Stimulated activated CD4-positive, alpha-beta T cell treated with anti-CD3 and anti-CD28 coated beads, Interleukin-1b, Interleukin-23, amount 100 ng/mL, for 1 hour (primary cell): ENCODE results near the gene PTPRN2.
"Not testable (repeated sequence)": the region's sequence is repeated elsewhere in the genome, so short reads cannot be mapped to it uniquely, and the experiment has no call there.

Source experiments
- DNase-seq, 2 donors: peaks; one replicate each; pipeline ENCODE4 v3.0.0-alpha.2; 2020; ENCODE audit warnings: low read depth in 2 of 2

PTPRN2 gene

DNA sequence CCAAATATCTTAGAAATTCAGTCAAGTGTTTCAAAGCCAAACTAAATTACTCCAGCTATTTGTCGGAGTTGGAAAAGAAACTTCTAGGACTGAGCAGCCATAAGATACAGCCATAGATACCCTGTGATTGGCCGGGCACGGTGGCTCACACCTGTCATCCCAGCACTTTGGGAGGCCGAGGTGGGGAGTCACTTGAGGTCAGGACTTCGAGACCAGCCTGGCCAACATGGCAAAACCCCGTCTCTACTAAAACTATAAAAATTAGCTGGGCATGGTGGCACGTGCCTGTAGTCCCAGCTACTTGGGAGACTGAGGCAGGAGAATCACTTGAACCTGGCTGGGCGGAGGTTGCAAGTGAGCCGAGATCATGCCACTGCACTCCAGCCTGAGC is 607.3 kb downstream of the PTPRN2 start:
- DNase-seq = not testable (repeated sequence)

DNA sequence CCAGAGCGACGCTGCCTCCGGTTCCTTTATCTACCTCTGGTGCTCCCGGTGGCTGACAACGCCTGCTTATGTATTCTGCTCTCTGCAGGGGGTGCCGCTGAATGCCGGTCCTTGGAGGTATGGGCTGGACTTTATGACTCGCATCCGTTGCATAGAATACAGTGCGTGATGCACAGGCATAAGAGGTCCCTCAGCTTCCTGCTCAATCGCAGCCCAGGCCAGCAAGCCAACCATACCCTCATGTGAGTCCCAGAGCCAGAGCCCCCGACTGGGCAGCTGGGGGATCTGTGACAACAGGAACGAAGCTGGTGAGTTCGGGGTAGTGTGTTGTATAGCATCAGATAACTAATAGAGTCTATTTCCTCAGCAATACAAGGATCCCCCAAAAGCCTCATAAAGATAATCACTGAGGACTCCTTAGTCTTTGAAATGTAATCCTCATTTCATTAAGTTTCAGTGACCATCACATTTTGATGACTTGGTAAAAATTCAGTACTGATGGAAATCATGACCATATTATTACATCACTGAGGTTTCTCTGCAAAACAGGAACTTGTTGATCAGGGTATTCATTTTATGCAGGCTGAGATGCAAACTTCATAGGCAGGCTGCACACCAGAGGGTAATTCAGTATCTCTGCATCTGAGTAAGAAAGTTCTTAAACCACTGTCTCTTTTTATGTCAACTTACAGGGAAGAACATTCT is 607.8 kb downstream of the PTPRN2 start:
- DNase-seq = no peak

DNA sequence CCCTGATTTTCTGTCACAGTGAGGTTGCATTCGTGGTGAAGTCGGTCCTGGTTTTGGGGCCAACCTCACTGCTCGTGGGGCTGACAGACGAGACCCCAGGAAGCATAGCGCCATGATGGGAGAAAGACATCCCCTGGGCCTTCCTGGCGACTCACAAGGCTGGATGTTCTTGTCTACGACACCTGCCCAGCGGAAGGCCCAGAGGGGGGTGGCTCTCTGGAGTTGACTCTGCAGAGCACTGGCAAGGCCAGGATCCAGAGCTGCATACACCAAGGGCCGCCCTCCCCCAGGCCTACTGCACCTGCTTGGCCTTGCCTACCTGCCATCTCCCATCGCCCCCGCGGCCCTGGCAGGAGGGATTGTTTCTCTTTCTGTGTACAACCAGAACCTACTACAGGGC is 608.9 kb downstream of the PTPRN2 start:
- DNase-seq = no peak

DNA sequence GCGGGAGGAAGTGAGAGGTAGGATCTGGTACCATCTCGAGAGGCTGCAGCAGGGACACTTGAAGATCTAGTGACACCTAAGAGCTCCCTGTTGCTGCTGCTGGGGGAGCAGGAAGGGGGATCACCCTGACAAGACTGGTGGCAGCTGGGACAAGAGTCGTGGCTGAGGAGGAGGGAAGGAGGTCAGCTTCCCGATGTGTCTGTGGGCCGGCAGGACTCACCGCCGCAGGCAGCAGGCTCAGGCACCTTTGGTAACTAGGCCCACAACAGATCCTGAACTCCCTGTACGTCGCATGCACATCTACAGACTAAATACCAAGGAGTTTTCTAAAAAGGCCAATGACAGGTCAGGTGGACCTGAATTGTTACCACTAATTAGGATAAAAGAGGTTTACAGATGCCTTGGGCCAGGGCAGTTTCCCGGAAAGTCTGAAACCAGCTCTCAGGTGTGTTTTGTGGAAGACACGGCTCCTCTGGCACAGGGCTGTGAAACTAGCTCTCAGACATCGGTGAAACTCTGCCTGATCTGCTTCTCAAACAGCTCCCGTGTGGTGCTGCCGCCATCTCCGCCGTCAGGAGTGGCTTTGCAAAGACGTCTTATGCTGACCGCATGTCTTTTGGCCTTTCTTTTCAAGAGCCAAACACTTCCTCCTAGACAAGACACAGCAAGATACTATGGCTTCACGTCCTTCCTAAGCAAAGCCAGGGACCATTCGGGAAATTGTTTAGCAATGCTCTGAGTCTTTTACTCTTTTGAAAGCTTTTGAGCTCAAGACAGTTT is 609.7 kb downstream of the PTPRN2 start:
- no peak for DNase-seq

DNA sequence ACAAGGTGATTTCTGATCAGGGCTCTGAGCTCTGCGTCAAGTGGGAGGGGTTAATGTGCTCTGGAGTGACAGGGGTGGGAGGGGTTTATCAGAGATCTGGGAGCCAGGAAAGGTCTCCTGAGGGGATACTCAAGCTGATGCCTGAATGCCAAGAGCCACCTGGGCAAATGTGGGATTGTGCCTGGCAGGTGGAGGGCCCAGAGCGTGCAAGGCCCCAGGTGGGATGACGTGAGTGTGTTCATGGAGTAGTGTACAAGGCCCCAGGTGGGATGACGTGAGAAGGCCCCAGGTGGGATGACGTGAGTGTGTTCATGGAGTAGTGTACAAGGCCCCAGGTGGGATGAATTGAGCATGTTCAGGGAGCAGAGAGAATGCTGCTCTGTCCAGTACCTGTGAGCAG is 610.3 kb downstream of the PTPRN2 start:
- no peak for DNase-seq

DNA sequence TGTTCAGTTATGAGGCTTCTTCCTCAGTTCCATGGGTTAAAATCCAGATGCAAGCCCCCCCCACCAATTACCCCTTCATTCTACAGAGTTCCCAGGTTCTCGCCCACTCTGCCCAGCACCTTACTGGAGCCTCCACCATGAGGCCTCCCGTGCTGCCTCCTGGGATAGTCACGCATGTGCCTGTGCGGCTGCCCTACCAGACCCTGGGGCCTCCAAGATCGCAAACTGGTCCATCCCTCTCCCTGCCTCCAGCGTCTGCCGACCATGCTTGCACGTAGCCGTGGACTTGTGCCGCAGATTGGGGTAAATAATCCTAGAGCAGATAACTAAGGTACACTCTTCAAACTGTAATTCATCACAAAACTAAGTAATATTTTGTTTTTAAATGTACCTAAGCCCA is 611.2 kb downstream of the PTPRN2 start:
- DNase-seq = no peak

DNA sequence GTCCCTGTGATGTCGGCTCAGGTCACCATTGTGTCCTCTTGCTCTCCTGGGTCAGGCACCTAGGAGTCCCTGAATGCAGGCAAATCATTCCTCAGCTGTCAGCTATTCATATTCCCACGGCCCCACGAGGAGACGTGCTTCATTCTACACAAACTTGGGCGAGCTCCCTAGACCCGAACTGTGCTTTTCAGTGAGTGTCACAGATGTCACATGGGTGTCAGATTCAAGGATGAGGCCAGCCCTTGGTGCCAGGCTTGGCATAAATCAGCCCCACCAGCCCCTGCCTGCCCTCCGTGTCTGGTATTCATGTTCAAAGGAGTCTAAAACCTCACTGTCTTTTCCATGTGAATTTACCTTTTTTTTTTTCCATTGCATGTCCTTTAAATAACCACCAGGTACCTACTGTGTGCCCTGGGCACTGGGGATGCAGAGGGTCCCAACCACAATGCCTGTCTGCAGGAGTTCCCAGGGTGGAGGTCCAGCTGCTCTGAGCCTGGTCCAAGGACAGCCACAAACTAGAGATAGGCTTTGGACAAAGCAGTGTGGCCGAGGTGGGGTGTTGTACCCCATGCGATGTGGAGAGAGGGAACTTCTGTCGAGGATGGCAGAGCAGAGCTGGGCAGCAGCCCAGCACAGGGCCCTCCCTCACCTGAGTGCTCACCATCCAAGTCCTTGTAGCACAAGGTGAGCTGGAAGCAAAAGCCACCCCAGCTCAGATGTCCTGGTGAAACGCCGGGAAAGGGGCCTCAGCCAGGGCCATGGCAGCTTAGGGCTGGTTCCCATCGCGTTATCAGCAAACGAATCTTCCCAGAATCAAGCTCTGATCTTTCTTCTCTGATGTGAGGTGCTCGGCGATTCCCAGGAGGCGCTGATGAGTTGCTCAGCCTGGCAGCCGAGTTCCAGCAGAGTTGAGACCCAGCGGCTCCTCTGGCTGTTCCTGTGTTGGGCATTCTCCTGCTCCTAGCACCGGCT is 611.9 kb downstream of the PTPRN2 start:
- DNase-seq = no peak

DNA sequence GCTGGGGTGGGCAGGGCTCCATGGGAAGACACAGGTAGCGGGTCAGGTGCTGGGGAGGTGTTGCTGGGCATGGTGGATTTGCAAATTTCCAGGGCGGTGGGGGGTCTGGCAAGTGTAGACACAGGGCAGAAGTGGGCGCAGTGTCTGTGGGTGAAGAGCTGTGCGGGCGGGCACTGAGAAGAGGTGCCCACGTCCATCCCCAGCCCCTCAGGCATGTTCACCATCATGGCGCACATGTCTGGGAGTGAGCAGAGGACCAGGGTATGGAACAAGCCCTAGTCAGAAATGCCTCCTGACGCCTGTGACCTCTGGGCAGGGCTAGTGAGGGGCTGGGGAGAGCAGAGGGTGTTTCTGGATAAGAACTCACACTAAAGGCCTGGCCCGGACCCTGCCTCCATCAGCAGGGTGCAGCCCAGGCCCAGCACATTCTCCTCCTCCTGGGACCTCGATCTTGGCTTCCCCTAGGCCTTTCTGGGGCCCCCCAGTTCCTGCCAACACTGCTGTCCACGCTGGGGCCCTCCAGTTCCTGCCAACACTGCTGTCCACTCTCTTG is 612.9 kb downstream of the PTPRN2 start:
- no peak for DNase-seq

DNA sequence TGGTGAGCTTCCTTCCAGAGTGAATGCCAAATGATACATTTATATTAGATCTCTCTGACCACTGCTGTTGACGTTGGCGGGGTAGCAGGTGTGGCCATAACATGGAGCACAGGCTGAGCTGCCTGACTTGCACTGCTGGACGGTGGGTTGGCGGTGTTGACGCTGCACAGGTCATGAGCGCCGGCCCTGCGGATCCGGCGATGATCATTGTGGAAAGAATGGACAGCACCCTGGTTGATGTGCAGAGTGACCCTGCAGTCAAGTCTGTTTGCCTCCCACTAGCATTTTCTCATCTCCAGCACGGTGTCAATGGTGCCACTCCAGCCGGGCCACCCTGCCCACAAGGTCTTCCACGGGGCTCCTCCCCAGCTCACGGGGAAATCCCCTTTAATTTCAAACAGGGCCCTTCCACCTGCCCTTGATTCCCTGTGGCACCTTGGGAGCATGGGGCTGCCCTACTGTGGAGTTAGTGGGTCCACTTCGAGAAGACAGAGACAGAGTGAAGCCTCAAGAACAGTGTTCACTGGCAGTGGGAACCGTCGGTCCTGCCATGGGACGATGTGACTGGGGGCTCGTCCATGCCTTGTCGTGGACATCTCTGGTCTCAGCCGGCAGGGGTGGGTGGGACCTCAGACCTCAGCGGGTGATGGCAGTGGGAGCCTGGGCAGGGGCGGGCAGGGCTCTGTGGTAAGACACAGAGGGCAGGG is 613.5 kb downstream of the PTPRN2 start:
- no peak for DNase-seq

DNA sequence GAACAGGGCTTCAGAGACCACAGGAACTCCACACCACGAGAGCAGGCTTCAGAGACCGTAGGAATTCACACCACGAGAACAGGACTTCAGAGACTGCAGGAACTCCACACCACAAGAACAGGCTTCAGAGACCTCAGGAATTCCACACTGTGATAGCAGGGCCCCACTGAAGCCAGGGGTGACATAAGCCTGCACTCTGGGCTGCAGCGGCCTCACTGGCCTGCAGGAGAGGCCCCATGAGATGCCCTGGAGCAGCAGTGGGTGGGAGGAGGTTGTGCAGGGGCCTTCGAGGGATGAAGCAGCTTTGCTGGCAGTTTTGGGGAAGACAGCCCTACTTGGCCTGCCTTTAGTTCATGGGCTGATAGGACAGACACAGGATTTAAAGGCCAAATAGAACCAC is 614.7 kb downstream of the PTPRN2 start:
- no peak for DNase-seq

DNA sequence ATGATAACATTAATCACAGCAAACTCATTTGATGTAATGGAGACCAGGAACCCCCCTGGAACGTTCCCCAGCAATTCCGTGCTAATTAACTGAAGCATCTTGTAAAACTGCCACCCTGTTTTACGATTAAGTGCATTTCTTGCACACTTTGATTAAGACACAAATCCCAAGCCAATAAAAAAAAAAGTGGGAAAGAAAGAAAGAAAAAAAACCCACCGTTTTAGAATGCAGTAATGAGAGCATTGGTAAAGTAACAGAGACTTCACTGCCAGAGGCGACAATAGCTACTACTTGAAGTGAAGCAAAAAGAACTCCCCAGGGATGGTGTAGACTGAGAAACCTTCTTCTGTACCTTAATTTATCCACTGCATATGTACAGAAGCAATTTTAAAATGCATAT is 616.1 kb downstream of the PTPRN2 start:
- DNase-seq = no peak

DNA sequence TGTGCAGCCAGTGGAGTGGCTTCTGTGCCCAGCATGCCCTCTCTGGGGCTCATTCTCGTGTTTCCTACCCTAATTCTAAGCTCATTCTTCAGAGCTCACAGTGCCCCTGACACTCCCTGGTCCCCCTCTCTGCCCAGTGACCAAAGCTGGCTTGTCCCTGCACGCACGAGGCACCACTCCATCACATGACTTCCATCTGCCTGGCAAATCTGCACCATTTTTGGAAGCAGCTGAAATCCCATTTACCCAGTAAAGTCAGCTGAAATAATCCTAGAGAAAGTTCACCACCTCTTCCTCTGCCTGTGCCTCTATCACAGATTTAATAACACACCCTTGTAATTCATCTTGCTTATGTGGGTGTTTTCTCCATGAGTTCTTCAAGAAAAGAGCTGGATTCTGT is 616.9 kb downstream of the PTPRN2 start:
- no peak for DNase-seq

DNA sequence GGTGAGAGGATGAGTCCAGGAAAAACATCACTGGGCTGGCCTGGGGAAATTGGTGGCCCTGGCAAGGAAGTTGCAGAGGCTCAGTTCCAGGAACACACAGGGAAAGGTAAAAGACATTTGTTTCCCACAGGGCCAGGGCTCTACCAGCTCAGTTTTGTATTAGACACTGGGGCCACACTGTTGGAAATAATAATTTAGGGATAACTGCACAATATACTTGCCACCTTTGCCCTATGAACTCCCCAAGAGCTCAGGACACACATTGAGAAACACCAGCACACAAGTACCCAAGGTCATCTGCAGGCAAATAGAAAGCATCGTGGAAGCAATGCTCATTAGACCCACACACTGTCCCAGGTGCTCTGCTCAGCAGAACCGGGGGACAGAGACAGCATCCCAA is 617.6 kb downstream of the PTPRN2 start:
- DNase-seq = no peak

DNA sequence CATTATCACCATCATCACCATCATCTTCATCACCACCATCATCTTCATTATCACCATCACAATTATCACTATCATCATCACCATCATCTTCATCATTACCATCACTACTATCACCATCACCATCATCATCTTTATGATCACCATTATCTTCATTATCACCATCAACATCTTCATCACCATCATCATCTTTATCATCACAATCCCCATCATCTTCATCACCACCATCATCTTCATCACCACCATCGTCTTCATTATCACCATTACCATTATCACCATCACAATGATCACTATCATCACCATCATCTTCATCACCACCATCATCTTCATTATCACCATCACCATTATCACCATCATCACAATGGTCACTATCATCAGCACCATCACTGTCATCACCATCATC is 621.1 kb downstream of the PTPRN2 start:
- DNase-seq = no peak

DNA sequence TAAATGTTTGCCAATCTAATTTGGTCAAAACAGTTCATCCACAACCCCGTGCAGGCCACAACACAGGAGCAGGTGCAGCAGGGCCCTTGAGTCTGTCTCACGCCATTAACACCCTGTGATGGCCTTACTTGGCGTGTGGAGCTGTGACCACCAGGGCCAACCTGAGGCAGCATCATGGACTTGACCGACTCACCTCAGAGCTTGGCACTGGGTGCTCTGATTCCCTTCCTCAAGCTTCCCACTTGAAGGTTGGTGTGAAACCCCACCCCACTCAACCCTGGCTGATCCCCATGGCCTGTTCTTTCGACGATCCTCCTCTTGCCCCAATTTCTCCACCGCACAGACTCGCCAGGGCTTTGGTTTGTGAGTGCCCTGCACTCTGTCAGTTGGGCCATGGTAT is 623.1 kb downstream of the PTPRN2 start:
- DNase-seq = no peak

DNA sequence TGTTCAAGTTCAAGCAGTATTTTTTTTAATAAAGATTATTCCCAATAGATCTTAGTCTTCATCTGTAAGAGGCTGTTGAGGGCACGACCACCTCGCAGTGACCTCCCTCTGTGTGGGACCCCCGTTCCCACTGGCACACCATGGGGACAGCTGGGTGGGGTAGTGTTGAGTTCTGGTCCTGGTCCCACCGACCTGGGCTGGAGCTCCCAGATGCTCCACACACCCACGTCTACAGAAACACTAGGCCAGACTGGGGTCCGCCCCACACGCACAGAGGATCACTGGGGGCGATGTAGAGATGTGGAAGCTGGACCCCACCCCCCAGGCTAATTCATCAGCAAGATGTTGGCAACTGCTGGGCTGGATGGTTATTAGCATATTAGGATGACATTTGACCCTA is 623.6 kb downstream of the PTPRN2 start:
- no peak for DNase-seq

DNA sequence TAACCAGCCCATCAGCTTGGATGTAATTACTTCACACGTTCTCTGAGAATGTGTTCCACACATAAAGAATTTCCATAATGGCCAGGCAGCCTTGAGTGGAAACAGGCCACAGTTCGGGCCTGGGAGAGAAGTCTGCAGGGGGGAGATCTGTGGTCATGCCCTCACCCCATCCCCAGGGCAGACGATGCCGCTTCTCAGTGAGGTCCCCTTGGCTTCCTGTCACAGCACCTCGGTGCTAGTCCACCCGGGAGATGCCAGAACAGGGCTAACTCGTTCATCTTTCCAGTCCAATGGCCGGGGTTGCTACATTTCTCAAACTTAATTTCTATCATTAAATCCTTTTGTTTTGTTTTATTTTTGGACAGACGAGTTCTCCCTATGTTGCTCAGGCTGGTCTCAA is 624.1 kb downstream of the PTPRN2 start:
- no peak for DNase-seq

DNA sequence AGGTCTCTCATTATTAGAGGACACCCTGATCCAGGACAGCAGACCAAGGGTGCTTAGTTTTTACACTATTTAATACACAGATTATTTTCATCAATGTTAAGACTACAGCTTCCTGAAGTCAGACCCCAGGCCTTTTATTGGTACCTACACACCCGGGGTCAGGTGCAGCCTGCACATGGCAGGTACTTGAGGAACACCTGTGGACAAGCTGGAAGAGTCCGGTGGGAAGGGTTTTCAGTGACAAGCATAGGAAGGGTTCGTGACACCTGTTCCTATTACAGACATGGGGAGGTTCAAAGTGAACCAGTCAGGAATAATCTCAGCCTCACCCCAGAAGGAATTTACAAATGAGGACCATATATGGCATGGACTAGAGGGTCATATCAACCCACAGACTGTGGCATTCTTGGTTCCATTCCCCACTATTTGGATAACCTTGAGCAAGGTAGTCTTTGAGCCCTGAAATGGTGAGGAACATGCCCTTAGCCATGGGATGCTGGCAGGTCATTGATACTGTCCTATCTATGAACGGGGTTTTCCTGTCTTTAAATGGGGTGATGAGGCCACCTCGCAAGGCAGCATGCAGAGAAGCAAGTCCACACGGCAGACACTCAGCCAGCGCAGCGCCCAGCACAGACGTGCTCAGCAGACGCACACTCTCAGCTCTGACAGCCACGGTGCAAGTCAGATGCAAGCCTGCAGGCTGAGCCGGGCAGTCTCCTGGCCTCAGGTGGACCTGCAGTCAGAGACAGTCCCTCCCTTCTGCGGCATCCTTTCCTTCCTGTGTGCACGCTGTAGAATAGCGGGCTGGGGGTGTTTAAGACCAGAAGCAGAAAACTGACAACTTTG is 624.9 kb downstream of the PTPRN2 start:
- no peak for DNase-seq

DNA sequence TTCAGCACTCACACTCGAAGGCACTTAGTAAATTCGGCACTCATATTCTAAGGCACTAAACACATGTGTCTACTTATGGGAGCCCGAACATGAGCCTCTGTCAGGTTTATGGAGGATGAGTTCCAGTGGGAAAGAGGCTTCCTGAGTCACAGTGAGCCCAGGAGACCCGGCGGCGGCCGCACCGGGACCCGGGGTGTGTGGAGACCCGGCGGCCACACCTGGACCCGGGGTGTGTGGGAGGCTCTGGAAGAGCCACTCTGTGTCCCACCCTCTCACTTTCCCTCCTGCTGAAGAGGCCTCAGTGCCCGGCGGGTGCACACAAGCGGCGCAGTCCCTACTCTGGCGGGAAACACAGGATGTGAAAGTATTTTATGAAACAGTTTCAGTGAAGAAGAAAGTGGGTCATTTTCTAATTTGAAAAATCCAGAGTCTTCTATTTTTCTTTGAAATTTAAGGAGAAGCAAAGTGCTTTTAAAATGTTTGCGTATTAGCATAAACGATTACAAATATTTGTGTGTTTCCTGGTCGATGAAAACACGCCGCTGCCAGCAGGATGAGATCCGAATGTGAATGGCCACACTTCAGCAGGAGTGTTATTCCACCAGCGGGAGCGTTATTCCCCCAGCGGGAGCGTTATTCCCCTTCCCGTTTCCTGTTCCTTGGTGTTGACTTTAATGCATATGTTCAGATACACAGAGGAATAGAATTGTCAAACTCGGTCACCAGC is 625.7 kb downstream of the PTPRN2 start:
- DNase-seq = no peak
